ENCODE results near the gene ZC3H12D. TPM values are rescaled to one million over a fixed set of nuclear protein-coding genes. Genes with fewer than 3 reads are reported as not detected.

Gene ZC3H12D
- total and polyA plus RNA-seq, 2 donors (not counting 3 experiments of a cell fraction or from before 2014, with no cell fraction given), result 0.06 TPM; not detected in 1

DNA sequence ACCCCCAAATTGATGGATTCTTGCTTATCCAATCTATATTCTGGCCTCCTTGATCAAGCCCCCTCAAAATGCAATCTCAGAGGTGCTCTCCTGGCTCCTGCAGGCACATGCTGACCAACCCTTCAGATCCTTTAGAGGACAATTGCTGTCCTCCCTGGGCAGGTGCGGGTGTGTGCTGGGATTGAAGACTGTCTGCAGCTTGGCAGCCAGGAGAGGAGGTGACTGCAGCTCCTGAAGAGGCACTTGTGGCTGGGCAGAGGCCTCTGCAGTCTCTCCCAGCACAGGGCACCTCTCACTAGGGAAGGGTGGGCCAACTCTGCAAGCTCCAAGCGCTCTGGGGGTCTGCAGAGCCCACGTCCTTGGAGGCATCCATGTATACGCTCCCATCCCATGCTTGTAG lies 56.2 kb downstream of the ZC3H12D start:
- FAIRE-seq (no peak), DNase-seq (ENCODE audit: low read depth, low spot score) (no peak)
- no peaks in the 10 kb centered on the region for H3K36me3 ChIP-seq (ENCODE audit: control insufficient read depth in 2 of 2, extremely low read depth in 1 of 2, insufficient read depth in 2 of 2, low read length in 2 of 2)
- H2AFZ ChIP-seq (ENCODE audit: low read depth, low read length), result no peak overlapping the region
- no TSS peak for BruUV-seq (replicated peaks)
- no peak overlapping the region for H3K9ac ChIP-seq (replicated peaks; ENCODE audit: extremely low read depth, insufficient read depth, low read length)
- no peaks in the 10 kb centered on the region for H3K4me1 ChIP-seq (ENCODE audit: control insufficient read depth, extremely low read depth, insufficient read depth, low read length)
- H3K27ac ChIP-seq (ENCODE audit: insufficient read depth, low read depth, low read length), result no peak overlapping the region
- H4K20me1 ChIP-seq (replicated peaks; ENCODE audit: control insufficient read depth, extremely low read depth, insufficient read depth, low read length), result no peaks in the 10 kb centered on the region
- dilution Hi-C loops (cut with MboI; ENCODE audit: extremely low pct_ligation_motif_present, low sequenced_read_pairs), result no loop called here
- no peaks in the 10 kb centered on the region for H3K79me2 ChIP-seq (ENCODE audit: control insufficient read depth, insufficient read depth, low read length)
- no peak overlapping the region for H3K4me2 ChIP-seq (ENCODE audit: insufficient read depth, low read length)
- POLR2A ChIA-PET, result no interaction called here
- peaks cover 2 to 8% of the 10 kb centered on the region in 2 experiments for H3K27me3 ChIP-seq (ENCODE audit: control insufficient read depth in 2 of 2, insufficient read depth in 2 of 2, low read length in 2 of 2)
- intact Hi-C loops (cut with micrococcal nuclease), result no loop called here
- TF ChIP-seq, protein P1, sequence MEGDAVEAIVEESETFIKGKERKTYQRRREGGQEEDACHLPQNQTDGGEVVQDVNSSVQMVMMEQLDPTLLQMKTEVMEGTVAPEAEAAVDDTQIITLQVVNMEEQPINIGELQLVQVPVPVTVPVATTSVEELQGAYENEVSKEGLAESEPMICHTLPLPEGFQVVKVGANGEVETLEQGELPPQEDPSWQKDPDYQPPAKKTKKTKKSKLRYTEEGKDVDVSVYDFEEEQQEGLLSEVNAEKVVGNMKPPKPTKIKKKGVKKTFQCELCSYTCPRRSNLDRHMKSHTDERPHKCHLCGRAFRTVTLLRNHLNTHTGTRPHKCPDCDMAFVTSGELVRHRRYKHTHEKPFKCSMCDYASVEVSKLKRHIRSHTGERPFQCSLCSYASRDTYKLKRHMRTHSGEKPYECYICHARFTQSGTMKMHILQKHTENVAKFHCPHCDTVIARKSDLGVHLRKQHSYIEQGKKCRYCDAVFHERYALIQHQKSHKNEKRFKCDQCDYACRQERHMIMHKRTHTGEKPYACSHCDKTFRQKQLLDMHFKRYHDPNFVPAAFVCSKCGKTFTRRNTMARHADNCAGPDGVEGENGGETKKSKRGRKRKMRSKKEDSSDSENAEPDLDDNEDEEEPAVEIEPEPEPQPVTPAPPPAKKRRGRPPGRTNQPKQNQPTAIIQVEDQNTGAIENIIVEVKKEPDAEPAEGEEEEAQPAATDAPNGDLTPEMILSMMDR (IDR thresholded peaks at IDR 0.05; ENCODE audit: extremely low read depth in 1 of 2, insufficient read depth in 1 of 2, low read depth in 1 of 2, low read length in 2 of 2), result no peak
- TF ChIP-seq POLR2A (IDR thresholded peaks at IDR 0.05; ENCODE audit: low read depth, low read length) (no peak), EZH2 (IDR thresholded peaks at IDR 0.05; ENCODE audit: borderline replicate concordance, low read depth, low read length, severe bottlenecking) (no peak), JUN (IDR thresholded peaks at IDR 0.05; ENCODE audit: borderline replicate concordance, insufficient read depth, insufficient read length, low read depth) (no peak), POLR2AphosphoS5 (IDR thresholded peaks at IDR 0.05; ENCODE audit: insufficient read depth, low read depth, low read length) (no peak), MAX (IDR thresholded peaks at IDR 0.05; ENCODE audit: insufficient read depth, insufficient read length) (no peak), FOS (IDR thresholded peaks at IDR 0.05; ENCODE audit: borderline replicate concordance, insufficient read depth, low read length) (no peak), GATA2 (IDR thresholded peaks at IDR 0.05; ENCODE audit: insufficient read depth, insufficient read length, low read depth, low read length) (no peak), MYC (IDR thresholded peaks at IDR 0.05; ENCODE audit: low read depth, low read length) (no peak)
- no peak overlapping the region for H3K4me3 ChIP-seq (replicated peaks in 1 of 3; ENCODE audit: insufficient read depth in 1 of 3, low read depth in 1 of 3, low read length in 3 of 3)
- CTCF ChIA-PET, result interaction anchor here (1.0 to 7.3 kb wide), 3 partner anchors 345 to 397 kb away, joined by 3 to 204 read pairs (median 193); no protein-coding TSS in a partner anchor
- no peaks in the 10 kb centered on the region for H3K9me3 ChIP-seq (replicated peaks; ENCODE audit: control insufficient read depth, insufficient read depth, low read length)
- no peaks in the 10 kb centered on the region for H3K9me1 ChIP-seq (replicated peaks; ENCODE audit: control insufficient read depth, extremely low read depth, insufficient read depth, low read length)

Data from endothelial cell of umbilical vein (primary cell).